ENCODE data around the gene KCNAB3. TPM values are rescaled to one million over a fixed set of nuclear protein-coding genes. Genes with fewer than 3 reads are reported as not detected.

KCNAB3 gene
- total RNA-seq, 1 donor from 2014 or later, result 6.0 TPM

DNA sequence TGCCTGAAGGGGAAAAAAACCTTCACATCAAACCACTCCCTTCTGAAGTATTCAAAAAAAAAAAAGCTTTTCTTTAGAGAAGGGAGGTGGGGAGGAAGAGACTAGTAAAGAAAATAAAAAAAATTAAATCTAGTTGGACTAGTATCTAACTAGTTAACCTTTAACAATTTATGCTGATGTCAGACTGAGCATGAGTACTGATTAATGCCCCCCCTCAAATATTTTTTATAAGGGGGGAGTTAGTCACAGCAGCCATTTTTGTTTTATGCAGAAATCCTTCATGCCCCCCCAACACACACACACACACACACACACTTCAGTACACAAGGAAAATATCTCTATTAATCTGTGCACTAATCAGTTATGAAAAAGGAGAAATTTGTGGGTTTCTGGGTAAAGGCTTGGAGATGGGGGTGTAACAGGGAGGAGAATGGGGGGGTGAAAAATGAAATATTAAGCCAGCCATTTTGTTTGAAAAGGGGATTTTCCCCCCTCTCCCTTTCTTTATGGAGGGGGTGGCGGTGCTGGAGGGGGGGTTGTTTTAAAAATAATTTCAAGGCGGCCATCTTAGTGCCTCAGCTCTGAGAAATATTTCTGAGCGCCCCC, 45.8 kb downstream of the KCNAB3 start:
- H3K27ac Mint-ChIP-seq, result peak overlapping the region; percentile 89

DNA sequence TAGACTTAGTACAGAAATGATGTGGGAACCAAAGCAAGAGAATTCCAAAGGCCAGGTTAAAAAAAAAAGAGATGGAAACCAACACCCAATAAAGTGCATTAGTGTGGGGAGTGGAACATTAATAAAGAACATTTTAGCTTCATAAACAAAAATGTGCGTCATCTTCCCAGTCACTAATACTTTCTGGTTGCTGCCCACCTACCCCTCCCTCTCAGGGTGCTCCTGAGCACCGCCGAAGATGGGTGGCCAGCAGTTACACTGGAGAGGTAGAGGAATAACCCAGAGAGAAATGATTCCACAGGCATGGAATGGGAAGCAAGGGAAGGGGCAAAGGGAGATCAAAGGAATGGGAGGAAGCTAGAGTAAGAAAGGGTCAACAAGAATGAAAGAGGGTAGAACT, 47.0 kb downstream of the KCNAB3 start:
- H3K4me1 Mint-ChIP-seq (ENCODE audit: low read depth), result peaks cover 2% of the 10 kb centered on the region
- no peaks in the 10 kb centered on the region for H3K9me3 Mint-ChIP-seq (ENCODE audit: low read depth)
- no peak overlapping the region for H3K4me3 Mint-ChIP-seq (ENCODE audit: low read depth)
- TF ChIP-seq, protein P1, sequence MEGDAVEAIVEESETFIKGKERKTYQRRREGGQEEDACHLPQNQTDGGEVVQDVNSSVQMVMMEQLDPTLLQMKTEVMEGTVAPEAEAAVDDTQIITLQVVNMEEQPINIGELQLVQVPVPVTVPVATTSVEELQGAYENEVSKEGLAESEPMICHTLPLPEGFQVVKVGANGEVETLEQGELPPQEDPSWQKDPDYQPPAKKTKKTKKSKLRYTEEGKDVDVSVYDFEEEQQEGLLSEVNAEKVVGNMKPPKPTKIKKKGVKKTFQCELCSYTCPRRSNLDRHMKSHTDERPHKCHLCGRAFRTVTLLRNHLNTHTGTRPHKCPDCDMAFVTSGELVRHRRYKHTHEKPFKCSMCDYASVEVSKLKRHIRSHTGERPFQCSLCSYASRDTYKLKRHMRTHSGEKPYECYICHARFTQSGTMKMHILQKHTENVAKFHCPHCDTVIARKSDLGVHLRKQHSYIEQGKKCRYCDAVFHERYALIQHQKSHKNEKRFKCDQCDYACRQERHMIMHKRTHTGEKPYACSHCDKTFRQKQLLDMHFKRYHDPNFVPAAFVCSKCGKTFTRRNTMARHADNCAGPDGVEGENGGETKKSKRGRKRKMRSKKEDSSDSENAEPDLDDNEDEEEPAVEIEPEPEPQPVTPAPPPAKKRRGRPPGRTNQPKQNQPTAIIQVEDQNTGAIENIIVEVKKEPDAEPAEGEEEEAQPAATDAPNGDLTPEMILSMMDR (IDR thresholded peaks at IDR 0.05; ENCODE audit: unreplicated experiment), result no peak
- no peaks in the 10 kb centered on the region for H3K36me3 Mint-ChIP-seq (ENCODE audit: insufficient read depth)
- H3K27me3 Mint-ChIP-seq, result no peaks in the 10 kb centered on the region
- no peak overlapping the region for H3K27ac Mint-ChIP-seq
- DNase-seq (ENCODE audit: low spot score, unreplicated experiment), result no peak

More for the DNA sequence above, 45.8 kb downstream of the KCNAB3 start:
- Mint-ChIP-seq H3K36me3 (ENCODE audit: insufficient read depth) (no peaks in the 10 kb centered on the region), H3K4me3 (ENCODE audit: low read depth) (peak overlapping the region; percentile 71), H3K27me3 (no peaks in the 10 kb centered on the region), H3K4me1 (ENCODE audit: low read depth) (peaks cover 2% of the 10 kb centered on the region), H3K9me3 (ENCODE audit: low read depth) (no peaks in the 10 kb centered on the region)
- TF ChIP-seq, protein P1 (IDR thresholded peaks at IDR 0.05; ENCODE audit: unreplicated experiment), result no peak
- DNase-seq (ENCODE audit: low spot score, unreplicated experiment), result no peak

DNA sequence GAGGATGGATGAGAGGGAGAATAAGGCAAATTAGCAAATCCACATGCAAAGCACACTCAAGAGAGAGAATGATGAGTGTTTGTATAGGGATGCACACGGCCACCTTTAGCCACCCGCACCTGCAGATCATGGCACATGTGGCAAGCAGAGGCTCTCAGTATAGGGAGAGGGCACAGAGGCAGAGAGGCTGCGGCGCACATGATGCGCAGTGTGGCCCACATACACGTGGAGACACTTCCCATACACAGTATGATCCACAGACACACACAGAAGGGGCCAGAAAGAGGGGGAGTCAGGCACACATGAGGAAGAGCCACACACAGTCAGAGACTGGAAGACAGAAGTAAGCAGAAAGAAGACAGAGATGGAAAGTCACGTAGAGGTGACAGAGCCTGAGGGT, 47.6 kb downstream of the KCNAB3 start:
- H3K27ac Mint-ChIP-seq, result no peak overlapping the region
- TF ChIP-seq, protein P1 (IDR thresholded peaks at IDR 0.05; ENCODE audit: unreplicated experiment), result no peak
- peaks cover 2% of the 10 kb centered on the region for H3K36me3 Mint-ChIP-seq (ENCODE audit: insufficient read depth)
- no peak for DNase-seq (ENCODE audit: low spot score, unreplicated experiment)
- H3K27me3 Mint-ChIP-seq, result no peaks in the 10 kb centered on the region
- peaks cover 2% of the 10 kb centered on the region for H3K4me1 Mint-ChIP-seq (ENCODE audit: low read depth)
- no peaks in the 10 kb centered on the region for H3K9me3 Mint-ChIP-seq (ENCODE audit: low read depth)
- no peak overlapping the region for H3K4me3 Mint-ChIP-seq (ENCODE audit: low read depth)

DNA sequence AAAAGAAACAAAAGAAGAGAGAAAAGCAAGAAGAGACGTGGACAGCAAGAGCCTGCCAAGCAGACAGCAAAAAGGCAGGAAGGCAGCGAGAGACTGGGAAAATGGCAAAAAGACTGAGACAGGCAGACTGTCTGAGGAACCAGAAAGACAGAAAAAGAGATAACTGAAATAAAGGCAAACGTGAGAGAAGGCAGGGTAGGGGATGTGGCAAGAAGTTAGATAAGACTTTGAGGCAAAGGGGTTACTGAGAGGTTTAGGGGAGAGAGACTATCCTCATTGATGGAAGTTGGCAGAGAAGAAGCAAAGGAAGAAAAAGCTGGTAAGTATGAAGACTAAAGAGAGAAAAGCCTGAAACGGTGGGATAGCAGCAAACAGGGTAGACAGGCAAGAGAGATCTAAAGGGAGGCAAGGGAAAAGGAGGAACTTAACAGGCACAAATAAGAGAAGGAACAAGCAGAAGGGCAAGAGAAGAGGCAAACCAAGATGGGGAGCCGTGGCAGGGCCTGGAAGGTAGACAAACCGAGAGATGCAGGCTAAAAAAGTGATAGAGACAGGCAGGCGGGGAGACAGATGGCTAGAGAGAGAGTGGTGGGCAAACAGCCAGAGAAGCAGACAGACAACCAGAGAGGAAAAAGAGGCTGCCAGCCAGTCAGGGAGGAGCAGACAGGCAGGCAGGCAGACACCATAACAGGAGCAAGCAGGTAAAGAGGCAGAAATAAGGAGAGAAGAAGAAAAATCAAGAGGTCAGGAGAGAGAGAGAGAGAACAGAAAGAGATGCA, 48.2 kb downstream of the KCNAB3 start:
- peaks cover 2% of the 10 kb centered on the region for H3K4me1 Mint-ChIP-seq (ENCODE audit: low read depth)
- no peaks in the 10 kb centered on the region for H3K27me3 Mint-ChIP-seq
- peaks cover 2% of the 10 kb centered on the region for H3K36me3 Mint-ChIP-seq (ENCODE audit: insufficient read depth)
- no peaks in the 10 kb centered on the region for H3K9me3 Mint-ChIP-seq (ENCODE audit: low read depth)
- no peak overlapping the region for H3K4me3 Mint-ChIP-seq (ENCODE audit: low read depth)
- H3K27ac Mint-ChIP-seq, result no peak overlapping the region
- TF ChIP-seq, protein P1 (IDR thresholded peaks at IDR 0.05; ENCODE audit: unreplicated experiment), result no peak
- DNase-seq (ENCODE audit: low spot score, unreplicated experiment), result no peak

DNA sequence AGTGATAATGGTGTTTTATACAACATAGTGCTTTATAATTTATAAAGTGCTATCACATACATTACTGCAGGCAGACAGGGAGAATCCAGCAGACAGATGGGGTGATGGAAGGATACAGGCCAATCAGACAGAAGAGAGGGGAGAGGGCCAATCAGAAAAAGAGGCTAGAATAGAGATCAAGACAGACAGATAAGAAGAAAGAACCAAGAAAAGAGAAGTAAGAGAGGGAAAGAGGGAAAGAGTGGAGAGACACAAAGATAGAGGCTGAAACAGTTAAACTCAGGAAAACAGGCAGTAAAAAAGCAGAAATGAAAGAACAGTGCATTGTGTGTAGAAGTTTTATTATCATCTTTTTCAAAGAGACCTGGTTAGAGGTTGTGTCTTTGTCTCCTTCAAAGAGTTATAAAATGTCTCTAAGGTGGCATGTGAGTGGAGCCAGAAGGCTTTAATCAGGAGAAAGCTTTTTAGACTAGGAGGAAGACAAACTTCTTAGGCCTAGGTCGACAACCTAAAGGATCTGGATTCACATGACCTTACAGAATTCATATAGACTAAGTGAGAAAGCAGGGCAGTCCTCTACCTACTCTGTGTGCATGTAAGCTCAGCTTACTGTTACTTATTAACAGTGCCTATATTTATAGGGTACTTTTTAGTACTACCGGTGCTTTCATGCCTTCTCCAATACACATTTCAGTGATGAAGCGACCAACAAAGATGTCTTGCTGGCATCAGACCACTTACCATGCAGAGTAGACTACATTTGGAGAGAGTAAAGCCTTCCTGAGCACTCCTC, 49.4 kb downstream of the KCNAB3 start:
- H3K4me3 Mint-ChIP-seq (ENCODE audit: low read depth), result no peak overlapping the region
- no peak for DNase-seq (ENCODE audit: low spot score, unreplicated experiment)
- H3K36me3 Mint-ChIP-seq (ENCODE audit: insufficient read depth), result peaks cover 7% of the 10 kb centered on the region
- no peak overlapping the region for H3K27ac Mint-ChIP-seq
- H3K27me3 Mint-ChIP-seq, result no peaks in the 10 kb centered on the region
- H3K9me3 Mint-ChIP-seq (ENCODE audit: low read depth), result no peaks in the 10 kb centered on the region
- no peaks in the 10 kb centered on the region for H3K4me1 Mint-ChIP-seq (ENCODE audit: low read depth)
- TF ChIP-seq, protein P1 (IDR thresholded peaks at IDR 0.05; ENCODE audit: unreplicated experiment), result no peak

Data from progenitor cell of endocrine pancreas (in vitro differentiated cells).